ENCODE data around the gene TTC8.
A peak's percentile ranks its signal among the peaks of the same experiment; 100 is the strongest.
"Not testable (repeated sequence)": the region's sequence is repeated elsewhere in the genome, so short reads cannot be mapped to it uniquely, and the experiment has no call there.

Gene TTC8

GRCh38 chr14:88824314-88825077, at the start of gene TTC8:
TSS of gene TTC8 (plus strand) at chr14:88824651. CDS start at chr14:88824708, 57 bp downstream.
- DNase-seq (ENCODE audit: low read depth), result peak; percentile 59

GRCh38 chr14:88775532-88775931, 48.9 kb upstream of the TTC8 start:
- DNase-seq (ENCODE audit: low read depth), result no peak

GRCh38 chr14:88785911-88786310, 38.5 kb upstream of the TTC8 start:
- DNase-seq (ENCODE audit: low read depth), result no peak

- DNase-seq (ENCODE audit: low read depth), result no peak
Measured at GRCh38 chr14:88786715-88787114, 37.7 kb upstream of the TTC8 start.

GRCh38 chr14:88789573-88789972, 34.9 kb upstream of the TTC8 start:
- not testable (repeated sequence) for DNase-seq (ENCODE audit: low read depth)

GRCh38 chr14:88790501-88791251, 33.8 kb upstream of the TTC8 start:
- no peak for DNase-seq (ENCODE audit: low read depth)

- no peak for DNase-seq (ENCODE audit: low read depth)
Measured at GRCh38 chr14:88791252-88791621, 33.2 kb upstream of the TTC8 start.

- DNase-seq (ENCODE audit: low read depth), result peak; percentile 4
Measured at GRCh38 chr14:88791629-88792472, 32.6 kb upstream of the TTC8 start.

- DNase-seq (ENCODE audit: low read depth), result peak; percentile 53
Measured at GRCh38 chr14:88792473-88793258, 31.8 kb upstream of the TTC8 start, which contains the start of gene EML5. TSS of gene EML5 (minus strand) at chr14:88792953. CDS start at chr14:88792503, 450 bp downstream.

GRCh38 chr14:88793259-88793625, 31.2 kb upstream of the TTC8 start:
- DNase-seq (ENCODE audit: low read depth), result no peak

GRCh38 chr14:88798156-88798555, 26.3 kb upstream of the TTC8 start:
- DNase-seq (ENCODE audit: low read depth), result no peak

GRCh38 chr14:88799522-88799921, 24.9 kb upstream of the TTC8 start:
- DNase-seq (ENCODE audit: low read depth), result no peak

GRCh38 chr14:88802596-88802995, 21.9 kb upstream of the TTC8 start:
- DNase-seq (ENCODE audit: low read depth), result no peak

GRCh38 chr14:88804035-88804434, 20.4 kb upstream of the TTC8 start:
- no peak for DNase-seq (ENCODE audit: low read depth)

- DNase-seq (ENCODE audit: low read depth), result no peak
Measured at GRCh38 chr14:88804477-88804876, 20.0 kb upstream of the TTC8 start.

- no peak for DNase-seq (ENCODE audit: low read depth)
Measured at GRCh38 chr14:88808359-88808758, 16.1 kb upstream of the TTC8 start.

- DNase-seq (ENCODE audit: low read depth), result no peak
Measured at GRCh38 chr14:88815980-88816379, 8.5 kb upstream of the TTC8 start.

- no peak for DNase-seq (ENCODE audit: low read depth)
Measured at GRCh38 chr14:88818018-88818417, 6.4 kb upstream of the TTC8 start.

- not testable (repeated sequence) for DNase-seq (ENCODE audit: low read depth)
Measured at GRCh38 chr14:88819674-88820073, 4.8 kb upstream of the TTC8 start.

GRCh38 chr14:88821378-88821777, 3.1 kb upstream of the TTC8 start:
- DNase-seq (ENCODE audit: low read depth), result no peak

- no peak for DNase-seq (ENCODE audit: low read depth)
Measured at GRCh38 chr14:88821888-88822287, 2.6 kb upstream of the TTC8 start.

GRCh38 chr14:88823968-88824313, 510 bp upstream of the TTC8 start:
- DNase-seq (ENCODE audit: low read depth), result no peak
